HepG2 (cell line): ENCODE results near the gene TEX9. TPM values are rescaled to one million over a fixed set of nuclear protein-coding genes. Genes with fewer than 3 reads are reported as not detected.

Experiments
- ATAC-seq: fragments of 200-7000 bp; cut with Tn5 transposase; 3 replicates; pipeline ENCODE4 v1.9.1; 2020; ENCODE audit warnings: mild to moderate bottlenecking, moderate library complexity
- BruUV-seq: library from RNA; stranded (reverse); fragments of 400-500 nt; replicated peaks from 2 replicates; lab custom pipeline; 2021; lab: Mats Ljungman, UMichigan
- CTCF ChIA-PET: fragments of 300-600 bp; formaldehyde crosslinking; extraction: SDS; loops from one replicate; lab custom pipeline; 2021; ENCODE audit warnings: low total read pairs, inconsistent platforms, low intra/inter-chr PET ratio; lab: Yijun Ruan, JAX
- POLR2A ChIA-PET: fragments of 350-600 bp; sonication (Branson Sonifier 250); formaldehyde crosslinking; loops from one replicate; lab custom pipeline; 2020; ENCODE audit warnings: antibody characterized with exemption, inconsistent platforms; lab: Yijun Ruan, JAX
- DNase-seq: peaks from one replicate; pipeline ENCODE4 v3.0.0-alpha.2; 2015; ENCODE audit warnings: low spot score
- FAIRE-seq: peaks from 3 replicates; lab custom pipeline; 2011; peaks lifted over from hg19 to GRCh38; lab: Jason Lieb, UNC
- H2AFZ ChIP-seq: one replicate; pipeline ENCODE4 v1.6.1; 2011; ENCODE audit warnings: low read length, inconsistent platforms
- H3K27ac ChIP-seq: fragments of 300-600 bp; 3 replicates; pipeline ENCODE4 v1.8.0; 2011; ENCODE audit warnings: mixed run types, mild to moderate bottlenecking, mixed read lengths, low read length, inconsistent platforms; ENCODE audit not compliant: insufficient read depth; ENCODE audit errors: extremely low read length
- H3K27me3 ChIP-seq, 2 experiments: fragments of 200-600 bp in 1 of 2; 2 replicates in 1 of 2; 3 replicates in 1 of 2; pipeline versions ENCODE4 v1.6.0 to v1.8.0; 2011; ENCODE audit warnings: low read length in 2 of 2, mild to moderate bottlenecking in 2 of 2, moderate library complexity in 2 of 2, inconsistent platforms in 1 of 2; ENCODE audit not compliant: insufficient read depth in 2 of 2, control insufficient read depth in 1 of 2
- H3K36me3 ChIP-seq, 2 experiments: fragments of 200-600 bp in 1 of 2; replicated peaks in 1 of 2; 2 replicates in 1 of 2; 3 replicates in 1 of 2; pipeline versions ENCODE4 v1.5.1 to v1.8.0; 2011; ENCODE audit warnings: low read length in 2 of 2, inconsistent platforms in 1 of 2; ENCODE audit not compliant: insufficient read depth in 2 of 2, control insufficient read depth in 1 of 2
- H3K4me1 ChIP-seq: 2 replicates; pipeline ENCODE4 v1.5.1; 2012; ENCODE audit warnings: low read length, inconsistent platforms; ENCODE audit not compliant: insufficient read depth
- H3K4me2 ChIP-seq: 2 replicates; pipeline ENCODE4 v1.6.0; 2011; ENCODE audit warnings: low read depth, low read length, inconsistent platforms
- H3K4me3 ChIP-seq, 3 experiments: fragments of 200-600 bp in 1 of 3; sonication (generic), shearing (Covaris generic) in 1 of 3; replicated peaks in 1 of 3; 2 replicates each; pipeline ENCODE4 v1.5.1; 2011 to 2016; ENCODE audit warnings: low read length in 3 of 3, inconsistent platforms in 2 of 3, low read depth in 2 of 3, mild to moderate bottlenecking in 2 of 3, control low read depth in 1 of 3, mixed read lengths in 1 of 3; ENCODE audit not compliant: insufficient read depth in 1 of 3
- H3K79me2 ChIP-seq: one replicate; pipeline ENCODE4 v1.6.1; 2011; ENCODE audit warnings: low read length, inconsistent platforms; ENCODE audit not compliant: insufficient read depth
- H3K9ac ChIP-seq: 2 replicates; pipeline ENCODE4 v1.6.0; 2011; ENCODE audit warnings: mild to moderate bottlenecking, low read depth, low read length, inconsistent platforms; ENCODE audit not compliant: insufficient read depth
- H3K9me3 ChIP-seq: 2 replicates; pipeline ENCODE4 v1.5.1; 2012; ENCODE audit warnings: mild to moderate bottlenecking, low read length
- H4K20me1 ChIP-seq: 2 replicates; pipeline ENCODE4 v1.6.0; 2011; ENCODE audit warnings: inconsistent platforms, mild to moderate bottlenecking, low read length, moderate library complexity; ENCODE audit not compliant: insufficient read depth
- MAFG ChIP-seq: sonication (generic); formaldehyde crosslinking; IDR thresholded peaks from 2 replicates; pipeline ENCODE4 v1.5.1; 2020; ENCODE audit warnings: mild to moderate bottlenecking, missing genetic modification reagents
- MNT ChIP-seq: fragments of 450-650 bp; IDR thresholded peaks from 2 replicates; pipeline ENCODE4 v1.6.1; 2016
- NFIB ChIP-seq: sonication (generic); formaldehyde crosslinking; IDR thresholded peaks from 2 replicates; pipeline ENCODE4 v1.9.0; 2021; ENCODE audit warnings: missing genetic modification reagents, mild to moderate bottlenecking, borderline replicate concordance
- NR2F2 ChIP-seq: IDR thresholded peaks from 2 replicates; pipeline ENCODE4 v1.6.1; 2012; ENCODE audit warnings: low read depth, inconsistent platforms, borderline replicate concordance
- ONECUT2 ChIP-seq: sonication (generic); formaldehyde crosslinking; IDR thresholded peaks from 2 replicates; pipeline ENCODE4 v1.4.0; 2020; ENCODE audit warnings: missing genetic modification reagents
- PCBP1 ChIP-seq: fragments of 200-400 bp; formaldehyde crosslinking; IDR thresholded peaks from 2 replicates; pipeline ENCODE4 v1.6.1; 2017; ENCODE audit warnings: mild to moderate bottlenecking, low read depth, low read length, borderline replicate concordance
- PRPF4 ChIP-seq: fragments of 200-400 bp; formaldehyde crosslinking; IDR thresholded peaks from 2 replicates; pipeline ENCODE4 v1.6.1; 2016; ENCODE audit warnings: low read length, low read depth; ENCODE audit not compliant: poor library complexity, severe bottlenecking
- SNRNP70 ChIP-seq: fragments of 200-400 bp; formaldehyde crosslinking; IDR thresholded peaks from 2 replicates; pipeline ENCODE4 v1.6.1; 2017; ENCODE audit warnings: mild to moderate bottlenecking, low read depth, low read length, moderate library complexity
- TAF1 ChIP-seq: sonication (generic); formaldehyde crosslinking; IDR thresholded peaks from 2 replicates; pipeline ENCODE4 v1.4.0; 2020; ENCODE audit warnings: missing genetic modification reagents
- ZBTB42 ChIP-seq: sonication (generic); formaldehyde crosslinking; IDR thresholded peaks from 2 replicates; pipeline ENCODE4 v1.5.0; 2020; ENCODE audit warnings: mild to moderate bottlenecking, missing genetic modification reagents
- ZKSCAN5 ChIP-seq: sonication (generic); formaldehyde crosslinking; IDR thresholded peaks from 2 replicates; pipeline ENCODE4 v1.5.1; 2020; ENCODE audit warnings: mild to moderate bottlenecking, missing genetic modification reagents
- ZMYM3 ChIP-seq: sonication (generic); formaldehyde crosslinking; IDR thresholded peaks from 2 replicates; pipeline ENCODE4 v1.5.1; 2020; ENCODE audit warnings: mild to moderate bottlenecking, missing genetic modification reagents
- ZMYM4 ChIP-seq: sonication (generic); formaldehyde crosslinking; IDR thresholded peaks from 2 replicates; pipeline ENCODE4 v1.8.1; 2023; ENCODE audit warnings: mild to moderate bottlenecking, missing genetic modification reagents
- ZNF263 ChIP-seq: sonication (generic); formaldehyde crosslinking; IDR thresholded peaks from 2 replicates; pipeline ENCODE4 v1.4.0; 2020; ENCODE audit warnings: missing genetic modification reagents
- ZNF296 ChIP-seq: sonication (generic); formaldehyde crosslinking; conservative IDR thresholded peaks from 2 replicates; pipeline ENCODE4 v1.5.0; 2020; ENCODE audit warnings: mild to moderate bottlenecking, missing genetic modification reagents
- ZNF766 ChIP-seq: sonication (generic); formaldehyde crosslinking; IDR thresholded peaks from 2 replicates; pipeline ENCODE4 v1.5.0; 2020; ENCODE audit warnings: missing genetic modification reagents, borderline replicate concordance
- ZSCAN5A ChIP-seq: sonication (generic); formaldehyde crosslinking; IDR thresholded peaks from 2 replicates; pipeline ENCODE4 v1.8.0; 2022; ENCODE audit warnings: mild to moderate bottlenecking, missing genetic modification reagents, borderline replicate concordance
- WGBS: methylation state at CpG from one replicate; pipeline ENCODE4 v1.1.6; 2017; ENCODE audit warnings: low lambda C conversion rate; 5-methylcytosine and 5-hydroxymethylcytosine counted together
- in situ Hi-C: cut with HindIII; loops from 2 replicates; pipeline ENCODE4 v1.10.0; 2017; ENCODE audit warnings: low pct_unique_long_range_greater_than_20kb; ENCODE audit not compliant: extremely low pct_ligation_motif_present
- intact Hi-C: fragments of 100-400 bp; cut with micrococcal nuclease; formaldehyde crosslinking; loops from one replicate; pipeline ENCODE4 v1.10.0; 2022; ENCODE audit not compliant: unreplicated experiment
- polyA plus RNA-seq, 8 experiments: library from polyadenylated mRNA; depleted of rRNA in 3 of 8; stranded (reverse) in 7 of 8; unstranded in 1 of 8; fragments of >200 nt; fragmentation: Illumina TruSeq in 4 of 8; extraction: Trizol in 4 of 8; gene quantifications; 2 replicates each; pipeline versions ENCODE4 v1.2.1 to v1.2.3, GENCODE V29; 2011 to 2016; ENCODE audit warnings: low read depth in 4 of 8, missing spikeins in 1 of 8, mixed read lengths in 1 of 8; ENCODE audit not compliant: insufficient read depth in 1 of 8
- total RNA-seq, 5 experiments: library from RNA; depleted of rRNA; stranded (reverse); fragments of >200 nt; fragmentation: Illumina TruSeq; extraction: Trizol; gene quantifications; 2 replicates each; pipeline ENCODE4 v1.2.3, GENCODE V29; 2016; ENCODE audit warnings: low read depth in 1 of 5

Gene TEX9
- total and polyA plus RNA-seq, 2 of the 13 experiments (the other 11 are each of a cell fraction or from before 2014, with no cell fraction given) = 0.82 to 6.9 TPM

DNA sequence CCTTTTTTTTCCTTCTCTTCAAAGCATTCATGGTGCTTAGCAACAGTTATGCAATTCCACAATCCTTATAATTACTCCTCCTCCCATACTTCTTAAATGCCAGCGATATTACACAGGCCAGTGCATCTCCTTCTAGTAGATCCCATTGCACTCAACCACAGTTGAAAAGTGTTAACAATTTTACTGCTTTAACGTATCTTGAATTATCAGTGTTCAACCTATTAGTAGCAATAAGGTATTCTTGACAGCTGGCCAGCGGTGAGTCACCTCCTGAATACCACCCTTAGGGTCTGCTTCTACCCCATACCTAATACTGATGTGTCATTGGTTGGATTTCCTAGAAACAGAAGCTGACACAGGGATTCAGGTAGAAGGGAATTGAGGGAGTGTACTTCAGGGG is 24.0 kb upstream of the TEX9 start:
- in situ Hi-C loops = no loop called here
- TF ChIP-seq TAF1 (CRISPR knock-in tag) (no peak), ZSCAN5A (CRISPR knock-in tag) (no peak), PCBP1 (no peak), PRPF4 (no peak), ONECUT2 (CRISPR knock-in tag) (no peak), ZMYM4 (CRISPR knock-in tag) (no peak)
- ATAC-seq = no peak
- no peaks in the 10 kb centered on the region for H3K9me3 ChIP-seq
- H3K4me3 ChIP-seq = no peak overlapping the region
- no peak for DNase-seq
- no peak for FAIRE-seq
- CTCF ChIA-PET = no interaction called here
- WGBS = 6% methylated on average over 3 of the region's 3 CpGs
- intact Hi-C loops = no loop called here
- H3K4me2 ChIP-seq = no peak overlapping the region
- no peak overlapping the region for H3K9ac ChIP-seq
- H4K20me1 ChIP-seq = no peaks in the 10 kb centered on the region
- no peaks in the 10 kb centered on the region for H3K79me2 ChIP-seq
- no TSS peak for BruUV-seq
- no peaks in the 10 kb centered on the region for H3K36me3 ChIP-seq
- H3K4me1 ChIP-seq = no peaks in the 10 kb centered on the region
- H3K27me3 ChIP-seq = no peaks in the 10 kb centered on the region
- no peak overlapping the region for H2AFZ ChIP-seq
- no peak overlapping the region for H3K27ac ChIP-seq
- POLR2A ChIA-PET = no interaction called here

DNA sequence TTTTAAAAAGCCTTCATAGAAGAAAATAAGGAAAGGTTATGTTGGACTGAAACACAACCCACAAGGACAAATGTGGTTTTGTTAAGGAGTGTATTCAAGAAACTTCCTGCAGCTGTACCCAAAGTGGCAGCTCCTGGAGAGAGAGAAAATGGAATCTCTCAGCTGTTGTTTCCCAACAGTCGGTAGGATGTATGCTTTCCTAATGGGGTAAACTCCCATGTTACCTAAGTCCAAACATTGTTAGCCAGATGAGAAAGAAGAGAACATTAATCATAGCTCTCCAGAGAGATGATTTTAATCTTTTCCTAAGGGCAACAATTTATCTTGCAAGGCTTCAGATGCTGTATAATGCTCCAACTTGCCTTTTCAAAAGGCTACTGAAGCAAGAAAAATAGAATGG is 22.6 kb upstream of the TEX9 start:
- FAIRE-seq (no peak), ATAC-seq (no peak), DNase-seq (no peak)
- Histone ChIP-seq H3K27me3 (no peaks in the 10 kb centered on the region; a peak in 1 of 5 replicates), H2AFZ (no peak overlapping the region), H3K4me2 (no peak overlapping the region), H4K20me1 (no peaks in the 10 kb centered on the region), H3K4me3 (no peak overlapping the region), H3K79me2 (no peaks in the 10 kb centered on the region), H3K36me3 (no peaks in the 10 kb centered on the region), H3K27ac (no peak overlapping the region), H3K9me3 (no peaks in the 10 kb centered on the region), H3K9ac (no peak overlapping the region), H3K4me1 (no peaks in the 10 kb centered on the region)
- intact Hi-C loops (no loop called here), in situ Hi-C loops (no loop called here)
- POLR2A ChIA-PET = no interaction called here
- BruUV-seq = no TSS peak
- 0% methylated on average over 1 of the region's 1 CpG for WGBS
- CTCF ChIA-PET = no interaction called here
- TF ChIP-seq ZNF766 (CRISPR knock-in tag) (no peak), MAFG (no peak), ZBTB42 (CRISPR knock-in tag) (no peak), SNRNP70 (no peak), ZNF296 (CRISPR knock-in tag) (no peak), ZKSCAN5 (CRISPR knock-in tag) (no peak), ZMYM3 (CRISPR knock-in tag) (no peak), ZNF263 (CRISPR knock-in tag) (no peak), NR2F2 (no peak), NFIB (CRISPR knock-in tag) (no peak), MNT (no peak)
